HepG2 (cell line): Measurements from ENCODE around the gene MEA1. TPM values are rescaled to one million over a fixed set of nuclear protein-coding genes. Genes with fewer than 3 reads are reported as not detected.

Source experiments
- DMTF1 ChIP-seq: sonication (generic); formaldehyde crosslinking; IDR thresholded peaks from 2 replicates; pipeline ENCODE4 v1.4.0; 2020; ENCODE audit warnings: mild to moderate bottlenecking, missing genetic modification reagents
- FOXK1 ChIP-seq: sonication (generic); formaldehyde crosslinking; IDR thresholded peaks from 2 replicates; pipeline ENCODE4 v1.4.0; 2020; ENCODE audit warnings: low read depth, missing genetic modification reagents, borderline replicate concordance
- GPN1 ChIP-seq: sonication (generic); formaldehyde crosslinking; IDR thresholded peaks from 2 replicates; pipeline ENCODE4 v1.5.1; 2020; ENCODE audit warnings: missing genetic modification reagents, borderline replicate concordance
- HINFP ChIP-seq: sonication (generic); formaldehyde crosslinking; IDR thresholded peaks from 2 replicates; pipeline ENCODE4 v1.4.0; 2020; ENCODE audit warnings: low read depth, mild to moderate bottlenecking, missing genetic modification reagents
- KMT2A ChIP-seq: sonication (generic); formaldehyde crosslinking; IDR thresholded peaks from 2 replicates; pipeline ENCODE4 v1.4.0; 2020; ENCODE audit warnings: missing genetic modification reagents
- PRMT3 ChIP-seq: sonication (generic); formaldehyde crosslinking; IDR thresholded peaks from 2 replicates; pipeline ENCODE4 v1.8.1; 2022; ENCODE audit warnings: low read depth, mild to moderate bottlenecking, moderate library complexity, missing genetic modification reagents, borderline replicate concordance
- TCF12 ChIP-seq, 2 experiments: fragments of 450-650 bp in 1 of 2; sonication (generic) in 1 of 2; formaldehyde crosslinking in 1 of 2; IDR thresholded peaks; 2 replicates each; pipeline versions ENCODE4 v1.6.1 to v1.8.0; 2017 to 2022; ENCODE audit warnings: antibody characterized with exemption in 1 of 2, mild to moderate bottlenecking in 1 of 2, missing genetic modification reagents in 1 of 2, moderate library complexity in 1 of 2
- THAP9 ChIP-seq: sonication (generic); formaldehyde crosslinking; IDR thresholded peaks from 2 replicates; pipeline ENCODE4; 2020; ENCODE audit warnings: missing genetic modification reagents, mild to moderate bottlenecking, borderline replicate concordance
- TRAFD1 ChIP-seq: sonication (generic); formaldehyde crosslinking; IDR thresholded peaks from 2 replicates; pipeline ENCODE4 v1.5.1; 2020; ENCODE audit warnings: missing genetic modification reagents, mild to moderate bottlenecking, borderline replicate concordance
- YEATS2 ChIP-seq: sonication (generic); formaldehyde crosslinking; IDR thresholded peaks from 2 replicates; pipeline ENCODE4 v1.4.0; 2020; ENCODE audit warnings: missing genetic modification reagents, borderline replicate concordance
- ZBTB46 ChIP-seq: sonication (generic); formaldehyde crosslinking; IDR thresholded peaks from 2 replicates; pipeline ENCODE4 v1.4.0; 2020; ENCODE audit warnings: mild to moderate bottlenecking, missing genetic modification reagents, borderline replicate concordance
- ZNF253 ChIP-seq: sonication (generic); formaldehyde crosslinking; IDR thresholded peaks from 2 replicates; pipeline ENCODE4 v1.8.0; 2022; ENCODE audit warnings: mild to moderate bottlenecking, missing genetic modification reagents, borderline replicate concordance
- ZNF570 ChIP-seq: sonication (generic); formaldehyde crosslinking; IDR thresholded peaks from 2 replicates; pipeline ENCODE4 v1.4.0; 2020; ENCODE audit warnings: mild to moderate bottlenecking, missing genetic modification reagents, borderline replicate concordance
- ZNF607 ChIP-seq: sonication (generic); formaldehyde crosslinking; IDR thresholded peaks from 2 replicates; pipeline ENCODE4 v1.5.1; 2020; ENCODE audit warnings: missing genetic modification reagents, mild to moderate bottlenecking, borderline replicate concordance
- ZNF678 ChIP-seq: sonication (generic); formaldehyde crosslinking; IDR thresholded peaks from 2 replicates; pipeline ENCODE4 v1.4.0; 2020; ENCODE audit warnings: mild to moderate bottlenecking, missing genetic modification reagents
- ZNF775 ChIP-seq: sonication (generic); formaldehyde crosslinking; IDR thresholded peaks from 2 replicates; pipeline ENCODE4 v1.4.0; 2020; ENCODE audit warnings: missing genetic modification reagents, mild to moderate bottlenecking, moderate library complexity, borderline replicate concordance
- ZSCAN31 ChIP-seq: sonication (generic); formaldehyde crosslinking; IDR thresholded peaks from 2 replicates; pipeline ENCODE4 v1.5.0; 2020; ENCODE audit warnings: low read depth, mild to moderate bottlenecking, missing genetic modification reagents
- polyA plus RNA-seq, 8 experiments: library from polyadenylated mRNA; depleted of rRNA in 3 of 8; stranded (reverse) in 7 of 8; unstranded in 1 of 8; fragments of >200 nt; fragmentation: Illumina TruSeq in 4 of 8; extraction: Trizol in 4 of 8; gene quantifications; 2 replicates each; pipeline versions ENCODE4 v1.2.1 to v1.2.3, GENCODE V29; 2011 to 2016; ENCODE audit warnings: low read depth in 4 of 8, missing spikeins in 1 of 8, mixed read lengths in 1 of 8; ENCODE audit not compliant: insufficient read depth in 1 of 8
- total RNA-seq, 5 experiments: library from RNA; depleted of rRNA; stranded (reverse); fragments of >200 nt; fragmentation: Illumina TruSeq; extraction: Trizol; gene quantifications; 2 replicates each; pipeline ENCODE4 v1.2.3, GENCODE V29; 2016; ENCODE audit warnings: low read depth in 1 of 5

MEA1 gene
- total and polyA plus RNA-seq, 2 of the 13 experiments (the other 11 are each of a cell fraction or from before 2014, with no cell fraction given), result 75.6 to 86.2 TPM

GRCh38 chr6:43053545-43054205, 39.9 kb upstream of the MEA1 start, which contains the start of gene CUL7 (continued):
- no peak for TF ChIP-seq GPN1
- peak; percentile 98 for TF ChIP-seq ZNF678 (CRISPR knock-in tag)
- TF ChIP-seq TRAFD1 (CRISPR knock-in tag), result no peak
- peak; percentile 89; the same call in 1 of the 2 replicates for TF ChIP-seq THAP9 (CRISPR knock-in tag)
- peak; percentile 75; the same call in 1 of the 2 replicates for TF ChIP-seq DMTF1
- TF ChIP-seq ZNF570 (CRISPR knock-in tag), result no peak
- peak; percentile 98 for TF ChIP-seq YEATS2
- TF ChIP-seq HINFP (CRISPR knock-in tag), result peak; percentile 92
- no peak; the same call in 1 of the 2 replicates for TF ChIP-seq PRMT3 (CRISPR knock-in tag)
- peak; percentile 93 for TF ChIP-seq KMT2A (CRISPR knock-in tag)
- TF ChIP-seq FOXK1 (CRISPR knock-in tag), result peak; percentile 64
- TF ChIP-seq ZNF253 (CRISPR knock-in tag), result no peak
- peak; percentile 89 for TF ChIP-seq ZSCAN31
- no peak for TF ChIP-seq TCF12 (IDR thresholded peaks at IDR 0.05)
- TF ChIP-seq TCF12 (CRISPR knock-in tag; IDR thresholded peaks at IDR 0.05), result peak; percentile 59; the same call in 1 of the 2 replicates
- TF ChIP-seq ZNF607 (CRISPR knock-in tag), result peak; percentile 94
- 0 out of 2 replicates have a peak, but pooled peaks have one; percentile 58 for TF ChIP-seq ZNF775 (CRISPR knock-in tag)
- TF ChIP-seq ZBTB46, result no peak; the same call in 1 of the 2 replicates
